GM12892 (cell line): ENCODE results near the gene LCP2.

Experiments used
- POLR2A ChIP-seq: IDR thresholded peaks from 2 replicates; pipeline ENCODE4 v1.6.1; 2011; ENCODE audit warnings: low read depth, low read length, control low read depth
- POLR2AphosphoS5 ChIP-seq: IDR thresholded peaks from 2 replicates; pipeline ENCODE4 v1.6.1; 2011; ENCODE audit warnings: low read depth, low read length, control low read depth

DNA sequence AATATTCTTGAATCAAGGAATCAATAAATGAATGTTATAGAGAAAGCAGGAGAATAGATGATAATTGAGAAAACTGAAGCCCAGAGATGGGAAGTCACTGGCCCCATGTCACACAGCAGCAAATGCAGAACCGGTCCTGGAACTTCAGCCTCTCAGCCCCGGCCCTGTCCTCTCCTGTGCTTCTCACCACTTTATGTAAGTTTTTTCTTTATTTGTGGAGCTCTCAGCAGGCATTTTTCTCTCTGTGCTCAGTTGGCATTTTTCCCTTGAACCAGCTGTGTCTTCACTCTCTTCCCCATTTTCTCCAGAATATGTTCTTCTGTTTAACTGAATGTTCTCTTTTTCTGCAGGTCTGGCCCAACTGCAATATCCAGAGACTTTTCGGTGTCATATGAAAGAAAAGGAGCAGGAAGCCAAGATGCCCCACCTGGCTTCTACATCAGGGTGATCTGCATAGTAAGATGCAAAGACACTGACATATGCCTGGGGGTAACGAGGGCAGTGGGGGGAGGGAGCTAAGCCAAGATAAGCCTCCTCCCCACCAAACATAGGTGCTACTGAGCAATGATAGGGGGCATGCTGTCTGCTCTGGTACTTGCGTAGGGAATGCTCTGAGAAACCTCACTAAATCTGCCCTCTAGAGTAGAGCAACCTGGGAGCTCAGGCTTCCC, 12.8 kb upstream of the LCP2 start:
- TF ChIP-seq POLR2A = no peak
- TF ChIP-seq POLR2AphosphoS5 = no peak
